Measurements from ENCODE around the gene PHLDB1. TPM values are rescaled to one million over a fixed set of nuclear protein-coding genes. Genes with fewer than 3 reads are reported as not detected.

PHLDB1 gene
- total and polyA plus RNA-seq, 2 of the 8 experiments (the other 6 are each of a cell fraction or from before 2014, with no cell fraction given) = 53.9 to 74.8 TPM

- TF ChIP-seq CHD7 (IDR thresholded peaks at IDR 0.05; ENCODE audit: insufficient replicate concordance, low read length) (no peak), JUN (IDR thresholded peaks at IDR 0.05; ENCODE audit: low read depth, low read length) (no peak), SP4 (IDR thresholded peaks at IDR 0.05; ENCODE audit: low read length) (no peak), ZNF274 (IDR thresholded peaks at IDR 0.05; ENCODE audit: borderline replicate concordance, extremely low read depth, low read length) (no peak), SIX5 (IDR thresholded peaks at IDR 0.05; ENCODE audit: low read depth, low read length) (no peak), EZH2 (IDR thresholded peaks at IDR 0.05; ENCODE audit: low read depth, low read length, severe bottlenecking) (no peak), HDAC2 (IDR thresholded peaks at IDR 0.05; ENCODE audit: borderline replicate concordance in 1 of 2, low read depth in 2 of 2, low read length in 2 of 2) (no peak), SP1 (IDR thresholded peaks at IDR 0.05; ENCODE audit: low read depth, low read length) (no peak), CTBP2 (IDR thresholded peaks at IDR 0.05; ENCODE audit: borderline replicate concordance, insufficient read depth, insufficient read length, low read length) (no peak), JUND (IDR thresholded peaks at IDR 0.05; ENCODE audit: low read length) (no peak)
- TF ChIP-seq, protein P1, sequence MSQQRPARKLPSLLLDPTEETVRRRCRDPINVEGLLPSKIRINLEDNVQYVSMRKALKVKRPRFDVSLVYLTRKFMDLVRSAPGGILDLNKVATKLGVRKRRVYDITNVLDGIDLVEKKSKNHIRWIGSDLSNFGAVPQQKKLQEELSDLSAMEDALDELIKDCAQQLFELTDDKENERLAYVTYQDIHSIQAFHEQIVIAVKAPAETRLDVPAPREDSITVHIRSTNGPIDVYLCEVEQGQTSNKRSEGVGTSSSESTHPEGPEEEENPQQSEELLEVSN (IDR thresholded peaks at IDR 0.05) = no peak
These were observed 59.0 kb downstream of the PHLDB1 start (continued) for GRCh38 chr11:118666371-118666770.

Measured in H1 (cell line).